GM19193 (cell line): ENCODE data around the gene MTG1.

Source experiments
- POLR2A ChIP-seq: IDR thresholded peaks from 4 replicates; pipeline ENCODE4 v1.6.1; 2011; ENCODE audit not compliant: insufficient read depth, insufficient read length; ENCODE audit errors: extremely low read depth

Gene MTG1

DNA sequence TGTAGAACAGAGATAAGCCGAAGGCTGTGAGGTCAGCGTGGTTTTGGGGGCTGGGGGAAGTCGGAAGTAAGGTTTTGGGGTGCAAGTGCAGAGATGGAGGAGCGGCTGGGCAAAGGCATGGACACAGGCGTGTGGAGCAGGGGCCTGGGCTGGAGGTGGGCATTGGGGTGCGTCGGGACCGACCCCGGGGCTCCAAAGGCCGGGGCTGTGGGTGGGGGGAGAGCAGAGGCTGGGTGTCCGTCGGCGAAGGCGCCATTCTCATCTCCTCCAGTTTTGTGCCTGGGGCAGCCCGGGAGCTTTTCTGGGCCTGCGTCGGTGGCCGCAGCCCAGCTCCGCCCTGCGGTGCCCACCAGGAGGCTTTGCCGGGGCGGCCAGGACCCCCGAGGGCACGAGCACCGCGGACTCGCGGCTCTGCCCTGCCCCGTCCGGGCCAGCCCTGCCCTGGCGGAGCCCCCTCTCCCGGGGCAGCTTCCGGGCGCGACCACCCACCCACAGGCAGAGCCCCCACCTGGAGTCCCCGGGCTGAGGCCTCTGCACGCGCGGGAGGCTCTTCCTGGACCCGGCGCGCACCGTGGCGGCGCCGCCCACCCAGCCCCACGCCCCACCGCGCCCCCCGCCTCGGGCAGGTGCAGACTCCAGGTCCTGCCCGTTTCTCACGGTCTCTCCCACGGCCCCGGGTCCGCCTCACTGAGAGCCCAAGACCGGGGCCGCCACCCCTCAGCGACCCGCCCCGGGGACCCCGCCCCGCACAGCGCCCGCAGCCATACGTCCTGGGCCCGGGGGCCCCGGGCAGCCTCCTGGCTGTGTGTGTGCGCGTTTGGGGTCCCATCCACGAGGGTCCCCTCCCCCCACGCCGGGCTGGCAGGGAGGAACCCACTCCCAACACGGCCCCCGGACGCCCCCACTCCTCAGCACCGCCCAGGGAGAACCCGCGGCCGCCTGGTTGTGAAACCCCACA, 52.1 kb downstream of the MTG1 start:
- TF ChIP-seq POLR2A, result no peak

- no peak for TF ChIP-seq POLR2A
Measured at GRCh38 chr10:133446979-133447378, 53.0 kb downstream of the MTG1 start.

DNA sequence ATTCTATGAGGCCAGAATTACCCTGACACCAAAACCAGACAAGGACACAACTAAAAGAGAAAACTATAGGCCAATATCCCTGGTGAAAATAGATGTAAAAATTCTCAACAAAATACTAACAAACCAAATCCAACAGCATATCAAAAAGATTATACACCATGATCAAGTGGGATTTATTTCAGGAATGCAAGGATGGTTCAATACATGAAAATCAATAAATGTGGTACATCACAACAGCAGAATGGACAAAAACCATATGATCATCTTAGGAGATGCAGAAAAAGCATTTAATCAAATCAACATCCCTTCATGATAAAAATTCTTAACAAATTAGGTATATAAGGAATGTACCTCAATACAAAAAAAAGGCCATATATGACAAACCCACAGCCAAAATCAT, 54.2 kb downstream of the MTG1 start:
- TF ChIP-seq POLR2A, result no peak

- TF ChIP-seq POLR2A, result no peak
Measured at GRCh38 chr10:133451346-133451745, 57.4 kb downstream of the MTG1 start.

DNA sequence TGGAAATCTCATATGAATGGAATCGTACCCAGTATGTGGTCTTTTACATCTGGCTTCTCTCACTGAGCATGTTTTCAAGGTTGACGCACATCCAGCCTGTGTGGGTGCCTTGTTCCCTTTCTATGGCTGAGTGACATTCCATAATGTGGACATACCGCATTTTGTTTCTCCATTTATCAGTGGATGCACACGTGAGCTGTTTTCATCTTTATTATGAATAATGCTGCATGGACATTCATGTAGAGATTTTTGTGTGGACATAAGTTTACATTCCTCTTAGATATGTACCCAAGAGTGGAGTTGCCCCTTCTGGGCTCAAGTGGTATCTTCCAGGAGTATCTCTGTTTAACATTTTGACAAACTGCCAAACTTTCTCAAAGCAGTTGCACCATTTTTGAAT, 58.5 kb downstream of the MTG1 start:
- no peak for TF ChIP-seq POLR2A

GRCh38 chr10:133453516-133454203, 59.7 kb downstream of the MTG1 start, which contains the start of gene SCART1:
Gene SCART1, plus strand, starts transcription at chr10:133453945. Its CDS starts 53 bp downstream, at chr10:133453998.
- TF ChIP-seq POLR2A, result no peak

DNA sequence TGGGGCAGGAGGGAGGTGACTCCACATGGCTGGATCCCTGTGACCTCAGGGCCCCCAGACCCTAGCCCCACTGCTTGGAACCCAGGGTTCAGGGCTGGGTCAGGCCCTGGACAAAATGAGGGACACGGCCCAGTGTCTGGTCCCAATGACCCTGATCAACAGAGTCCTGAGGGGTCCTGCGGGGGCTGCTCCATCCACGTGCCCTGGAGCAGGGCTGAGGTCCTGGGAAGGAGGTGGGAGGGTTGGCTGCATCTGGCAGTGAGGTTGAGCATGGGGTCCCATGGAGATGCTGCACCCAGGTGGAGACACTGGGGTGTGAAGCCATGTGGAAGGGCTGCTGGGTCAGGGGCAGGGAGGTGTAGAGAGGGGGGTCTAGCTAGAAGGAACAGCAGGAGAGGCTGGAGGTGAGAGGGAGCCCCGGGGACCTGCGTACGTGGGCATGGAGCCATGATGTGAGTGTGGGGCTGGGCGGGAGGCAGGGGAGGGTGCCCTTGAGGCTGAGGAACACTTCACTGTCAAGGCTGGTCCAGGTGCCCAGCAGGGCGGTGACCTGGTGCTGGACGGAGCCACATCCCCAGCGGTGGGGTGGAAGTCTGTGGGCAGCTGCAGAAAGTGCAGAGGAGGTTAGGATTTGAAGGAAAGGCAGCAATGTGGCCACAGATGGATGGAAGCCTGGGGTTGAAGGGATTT, 60.4 kb downstream of the MTG1 start:
- no peak for TF ChIP-seq POLR2A

GRCh38 chr10:133455196-133455595, 61.2 kb downstream of the MTG1 start:
- TF ChIP-seq POLR2A, result no peak

GRCh38 chr10:133455611-133456031, 61.7 kb downstream of the MTG1 start:
- no peak for TF ChIP-seq POLR2A

- no peak for TF ChIP-seq POLR2A
Measured at GRCh38 chr10:133456041-133456951, 62.3 kb downstream of the MTG1 start.

- no peak for TF ChIP-seq POLR2A
Measured at GRCh38 chr10:133457100-133457841, 63.3 kb downstream of the MTG1 start.

- no peak for TF ChIP-seq POLR2A
Measured at GRCh38 chr10:133458021-133458709, 64.2 kb downstream of the MTG1 start.
